Activated CD8-positive, alpha-beta memory T cell treated with anti-CD3 and anti-CD28 coated beads for 4 hours (primary cell): ENCODE measurements around the gene SAPCD1.
"Not testable (repeated sequence)": the region's sequence is repeated elsewhere in the genome, so short reads cannot be mapped to it uniquely, and the experiment has no call there.

Experiments used
- DNase-seq, 2 donors: peaks; one replicate each; pipeline ENCODE4 v3.0.0-alpha.2; 2020; ENCODE audit warnings: low read depth in 2 of 2

The SAPCD1 gene

DNA sequence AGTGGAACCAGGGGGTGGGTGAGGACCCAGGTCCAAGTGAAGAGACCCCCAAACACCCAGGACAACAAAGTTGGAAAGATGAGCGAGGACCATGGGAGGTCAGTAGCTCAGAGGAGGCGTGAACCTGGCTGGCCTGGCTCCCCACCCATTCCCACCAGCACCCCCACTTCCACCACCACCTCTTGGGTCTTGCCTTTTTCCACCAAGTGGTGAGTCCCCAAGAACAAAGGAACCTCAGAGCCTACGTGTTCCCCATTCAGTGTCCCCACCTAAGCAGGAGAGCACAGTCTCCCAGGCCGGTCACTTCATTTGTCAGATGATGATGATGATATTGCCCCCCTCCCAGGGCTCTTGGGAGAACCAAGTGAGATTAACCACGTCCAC is 15.2 kb downstream of the SAPCD1 start:
- DNase-seq: no peak

GRCh38 chr6:31778193-31778592 is 15.7 kb downstream of the SAPCD1 start:
- no peak for DNase-seq

DNA sequence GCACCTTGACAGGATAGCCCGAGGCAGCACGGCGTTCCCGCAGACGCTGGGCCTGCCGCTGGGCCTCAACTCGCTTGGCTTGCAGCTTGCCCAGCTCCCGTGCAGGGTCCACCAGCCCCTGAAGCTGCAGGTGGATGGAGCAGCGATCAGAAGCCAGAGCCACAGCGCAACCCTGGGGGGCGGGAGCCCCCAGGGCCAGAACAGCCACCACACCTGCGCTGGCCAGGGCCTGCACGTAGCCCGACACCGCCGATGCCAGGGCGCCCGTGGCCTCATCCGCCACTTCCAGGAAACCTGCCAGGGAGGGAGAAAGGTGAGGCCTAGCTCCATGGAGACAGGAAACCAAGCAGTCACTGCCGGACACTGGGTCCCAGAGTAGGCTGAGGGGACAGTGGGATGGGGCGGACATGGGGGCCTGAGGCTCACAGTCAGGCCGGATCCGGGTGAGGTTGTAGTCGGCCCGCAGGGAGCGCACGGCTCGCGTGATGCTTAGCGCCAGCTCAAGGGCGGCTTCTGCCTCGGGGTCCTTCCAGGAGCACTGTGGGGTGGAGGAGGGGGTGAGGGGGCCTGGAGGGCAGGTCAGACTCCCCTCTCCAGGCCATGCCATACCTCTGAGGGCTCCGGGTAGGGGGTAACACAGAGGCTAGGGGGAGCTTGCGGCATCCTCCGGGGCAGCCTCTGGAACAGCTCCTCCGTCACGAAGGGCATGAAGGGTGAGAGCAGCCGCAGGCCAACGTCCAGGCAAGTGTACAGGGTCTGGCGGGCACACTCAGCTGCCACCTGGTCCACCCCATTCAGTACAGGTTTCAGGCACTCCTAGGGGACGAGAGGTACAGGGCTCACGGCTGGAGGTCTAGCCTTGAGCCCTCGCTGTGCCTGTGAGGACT is 16.8 kb downstream of the SAPCD1 start:
- no peak for DNase-seq

DNA sequence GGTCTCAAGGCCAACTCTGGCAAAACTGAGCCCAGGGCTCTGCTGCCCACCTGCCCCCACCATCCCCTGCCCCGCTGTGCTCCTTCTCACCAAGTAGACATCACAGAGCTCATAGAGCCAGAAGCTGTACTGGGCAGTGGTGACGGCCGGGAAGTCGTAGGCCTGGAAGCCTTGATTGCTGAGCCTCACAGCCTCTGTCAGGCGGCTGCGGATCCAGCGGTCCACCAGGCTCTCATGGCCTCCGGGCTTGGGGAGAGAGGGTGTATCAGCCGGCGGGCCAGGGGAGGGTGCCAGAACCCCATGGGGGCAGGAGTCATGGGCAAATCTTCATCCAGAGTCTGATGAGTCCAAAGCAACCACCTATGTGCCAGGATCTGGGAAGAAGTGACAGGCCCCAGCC is 17.5 kb downstream of the SAPCD1 start:
- no peak for DNase-seq

- no peak for DNase-seq
Measured at GRCh38 chr6:31780507-31781243, 18.2 kb downstream of the SAPCD1 start.

DNA sequence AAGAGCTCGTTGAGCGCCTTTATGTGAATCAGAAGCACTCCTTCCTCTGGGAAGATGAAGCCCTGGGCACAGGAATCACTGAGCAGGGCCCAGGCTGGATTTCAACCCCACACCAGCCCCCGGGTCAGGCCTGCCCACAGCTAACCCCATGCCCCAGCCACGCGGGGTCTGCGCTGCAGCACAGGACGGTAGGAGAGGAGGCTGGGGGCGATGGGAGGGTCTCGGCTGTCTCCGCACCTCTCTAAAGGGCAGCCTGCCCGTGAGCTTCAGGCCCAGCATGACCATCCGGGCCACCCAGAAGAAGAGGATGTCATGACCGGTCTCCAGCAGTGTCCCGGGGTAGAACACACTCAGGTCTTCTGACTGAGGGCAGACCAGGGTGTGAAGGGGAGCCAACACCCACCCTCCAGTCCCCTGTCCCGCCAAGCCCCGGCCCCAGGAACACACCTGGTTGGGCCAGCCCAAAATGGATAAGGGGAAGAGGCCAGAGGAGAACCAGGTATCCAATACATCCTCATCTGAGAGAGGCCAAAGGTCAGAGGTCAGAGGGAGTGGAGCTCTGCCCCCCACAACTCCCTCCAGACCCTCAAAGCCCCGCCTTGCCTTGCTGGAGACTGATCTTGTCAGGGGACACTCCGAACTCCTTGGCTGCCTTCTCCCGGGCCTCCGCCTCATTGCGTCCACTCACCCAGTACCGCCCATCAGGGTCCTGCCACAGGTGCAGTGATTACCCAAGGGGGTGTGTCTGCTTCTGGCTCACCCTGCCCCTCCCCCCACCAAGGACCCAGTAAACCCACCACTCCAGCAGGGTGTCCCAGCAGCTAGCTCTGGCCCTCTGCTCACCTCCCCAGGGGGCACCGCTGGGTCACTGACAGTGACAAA is 19.0 kb downstream of the SAPCD1 start:
- no peak for DNase-seq

- no peak for DNase-seq
Measured at GRCh38 chr6:31782126-31782855, 19.8 kb downstream of the SAPCD1 start.

DNA sequence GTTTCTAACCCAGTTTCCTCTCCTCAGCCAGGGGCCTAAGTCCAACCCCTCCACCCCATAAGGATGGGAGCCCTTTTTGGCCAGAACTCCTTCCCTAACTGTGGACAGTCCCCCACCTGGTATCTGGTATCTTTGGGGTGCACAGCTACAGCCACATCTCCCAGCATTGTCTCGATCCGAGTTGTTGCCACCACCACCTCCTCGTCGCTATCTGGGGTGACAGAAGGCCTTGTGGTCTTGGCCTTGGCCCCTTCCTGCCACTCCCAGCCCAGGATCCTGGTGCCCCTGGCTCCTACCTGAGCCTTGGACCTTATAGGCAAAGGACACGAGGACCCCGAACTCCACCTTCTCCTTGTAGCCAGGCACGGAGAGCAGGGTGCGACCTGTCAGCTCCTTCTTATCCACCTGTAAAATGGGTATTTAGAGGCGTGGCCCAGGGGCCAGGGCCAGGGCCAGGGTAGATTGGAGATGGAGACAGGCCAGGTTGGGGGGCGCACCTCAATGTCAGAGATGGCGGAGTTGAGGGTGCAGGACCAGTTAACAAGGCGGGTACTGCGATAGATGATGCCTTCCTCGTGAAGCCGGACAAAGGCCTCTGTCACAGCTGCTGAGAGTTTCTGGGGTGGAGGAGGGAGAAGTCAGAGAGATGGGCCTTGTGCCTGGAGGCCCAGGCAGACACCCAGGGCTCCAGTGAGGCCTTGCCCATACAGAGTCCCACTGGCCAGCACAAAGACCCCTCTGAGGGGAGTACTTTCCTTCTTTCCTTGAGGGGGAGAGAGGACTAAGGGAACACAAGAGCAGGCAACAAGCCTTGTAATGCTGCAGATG is 21.9 kb downstream of the SAPCD1 start:
- DNase-seq: no peak

- DNase-seq: no peak
Measured at GRCh38 chr6:31785475-31785874, 23.0 kb downstream of the SAPCD1 start.

- no peak for DNase-seq
Measured at GRCh38 chr6:31791324-31792089, 29.1 kb downstream of the SAPCD1 start.

GRCh38 chr6:31792090-31792374 is 29.6 kb downstream of the SAPCD1 start:
- DNase-seq: no peak

DNA sequence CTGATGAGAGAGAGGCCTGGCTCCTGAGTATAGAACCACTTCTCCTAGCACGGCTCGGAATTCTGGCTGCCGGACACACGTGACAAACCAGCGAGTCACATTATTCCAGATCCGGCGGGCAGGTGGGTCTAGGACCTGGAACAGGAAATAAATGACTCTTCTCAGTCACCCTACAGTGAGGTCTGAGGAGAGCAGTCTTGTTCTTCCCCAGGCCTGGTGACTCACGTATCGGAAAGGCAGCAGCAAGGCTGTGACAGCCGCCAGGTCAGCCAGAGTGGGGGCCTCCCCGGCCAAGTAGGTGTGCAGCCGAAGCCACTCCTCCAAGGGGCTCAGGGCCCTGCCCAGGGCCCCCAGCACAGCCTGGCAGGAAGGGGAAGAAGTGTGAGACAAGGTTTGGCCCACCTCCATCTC is 30.3 kb downstream of the SAPCD1 start:
- DNase-seq: no peak

- not testable (repeated sequence) for DNase-seq
Measured at GRCh38 chr6:31793927-31794245, 31.4 kb downstream of the SAPCD1 start.

DNA sequence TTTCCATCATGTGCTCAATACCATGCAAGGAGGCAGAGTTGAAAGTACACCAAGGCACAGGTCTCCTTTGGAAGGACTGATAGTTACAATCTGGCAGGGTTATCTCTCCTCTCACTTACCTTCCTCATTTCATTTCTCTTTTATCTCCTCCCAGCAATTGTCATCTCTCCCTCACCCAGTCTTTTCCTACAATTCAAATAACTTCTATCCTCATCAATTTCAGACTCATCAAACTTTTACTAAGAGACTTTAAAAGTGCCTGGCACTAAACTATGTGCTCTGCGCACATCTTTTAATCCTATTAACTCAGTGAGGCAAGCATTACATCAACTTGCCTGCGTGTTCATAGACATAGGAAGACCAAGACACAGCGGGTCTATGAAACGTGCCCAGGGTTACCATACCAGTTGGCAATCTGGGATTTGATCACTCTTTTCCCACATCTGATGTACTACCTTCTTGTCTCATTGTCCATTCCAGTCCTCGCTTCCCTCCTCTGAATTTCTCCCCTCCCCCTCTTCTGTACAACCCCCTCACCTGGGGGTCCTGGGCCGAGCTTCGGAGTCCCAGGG is 31.9 kb downstream of the SAPCD1 start:
- DNase-seq: no peak

DNA sequence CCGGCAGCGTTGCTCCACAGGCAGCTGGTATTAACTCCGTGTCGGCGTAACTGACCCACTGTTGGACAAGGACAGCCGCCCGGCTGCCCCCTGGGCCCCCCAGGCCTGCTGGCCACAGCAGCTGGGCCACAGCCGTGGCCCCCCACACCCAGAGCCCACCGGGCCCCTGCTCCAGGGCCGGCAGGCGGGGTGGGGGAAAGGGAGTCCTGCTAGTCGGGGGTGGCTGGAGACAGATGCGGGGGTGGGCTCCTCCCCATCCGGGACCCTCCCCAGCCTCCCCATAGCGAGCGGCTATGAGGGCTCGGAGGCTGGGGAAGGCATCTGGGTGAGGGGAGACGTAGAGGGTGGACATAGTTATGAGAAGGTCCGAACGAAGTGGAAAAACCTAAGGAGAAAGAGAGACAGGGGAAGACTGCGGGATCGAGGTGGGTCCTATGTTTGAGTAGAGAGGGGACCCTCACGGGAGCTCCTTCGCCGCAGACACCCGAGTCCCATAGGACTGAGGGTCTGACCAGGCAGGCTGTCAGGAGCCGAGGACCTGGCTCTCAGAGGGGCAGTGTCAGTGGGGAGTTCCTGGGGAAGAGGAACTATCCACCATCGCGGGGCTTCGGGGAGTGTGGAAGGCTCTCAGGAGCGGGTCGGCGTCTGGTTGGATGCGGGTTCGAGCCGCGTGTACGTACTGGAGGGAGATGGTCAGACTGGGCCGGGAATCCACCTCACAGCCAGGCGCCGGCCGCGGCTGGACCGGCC is 32.6 kb downstream of the SAPCD1 start:
- DNase-seq: no peak

DNA sequence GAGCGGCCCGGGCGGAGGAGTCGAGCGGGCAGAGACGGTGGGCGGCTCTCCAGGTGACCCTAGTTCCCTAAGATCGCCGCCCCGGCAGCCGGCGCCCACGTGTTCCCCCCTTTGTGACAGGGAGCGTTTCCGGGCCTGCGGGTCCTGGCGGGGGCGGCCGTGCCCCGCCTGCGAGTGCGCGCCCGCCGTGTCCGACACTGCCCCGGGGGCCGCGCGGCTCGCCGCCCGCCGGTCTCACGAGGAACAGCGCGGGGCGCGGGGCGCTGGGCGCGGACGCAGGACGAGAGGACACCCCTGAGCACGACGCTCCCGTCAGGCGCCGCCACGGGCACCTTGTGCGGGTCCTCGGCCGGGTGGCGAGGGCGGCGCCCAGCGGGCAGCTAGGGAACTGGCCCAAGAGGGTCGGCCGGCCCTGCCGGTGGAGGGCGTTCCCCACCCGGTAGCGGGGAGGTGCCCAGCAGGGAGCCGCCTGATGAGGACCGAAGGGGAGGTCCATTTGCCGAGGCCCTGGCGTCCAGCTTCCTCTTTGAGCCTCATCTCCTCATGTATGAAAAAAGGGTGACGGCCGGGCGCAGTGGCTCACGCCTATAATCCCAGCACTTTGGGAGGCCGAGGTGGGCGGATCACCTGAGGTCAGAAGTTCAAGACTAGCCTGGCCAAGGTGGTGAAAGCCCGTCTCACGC is 33.3 kb downstream of the SAPCD1 start, which contains the start of gene VARS1:
VARS1 (minus strand) TSS at position 137 of the 683 bp plus-strand sequence. CDS start 535 bp downstream, outside the sequence.
- DNase-seq: peak; percentile 64 to 65

GRCh38 chr6:31796993-31797385 is 34.5 kb downstream of the SAPCD1 start:
- no peak for DNase-seq

DNA sequence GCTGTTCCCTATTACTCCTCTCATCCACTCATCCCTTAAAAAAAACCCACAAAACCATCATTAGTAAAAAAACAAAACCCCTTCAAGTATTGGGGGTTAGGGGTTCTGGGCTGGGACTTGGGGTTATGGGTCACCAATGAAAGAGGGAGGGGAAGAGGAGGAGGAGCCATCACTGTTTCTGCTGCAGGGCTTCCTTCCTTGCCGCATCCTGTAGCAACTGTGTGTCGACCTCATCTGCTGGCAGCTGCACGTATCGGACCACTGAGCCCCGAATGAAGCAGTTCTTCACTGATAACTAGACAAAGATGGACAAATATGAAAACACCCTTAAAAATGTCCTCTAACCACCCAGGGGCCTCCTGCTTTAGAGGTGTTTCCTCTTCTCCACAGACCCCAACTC is 35.1 kb downstream of the SAPCD1 start:
- DNase-seq: no peak
